PFSK-1 (cell line): ENCODE measurements around the gene APLN.

Source experiments
- FOXP2 ChIP-seq: optimal IDR thresholded peaks from 2 replicates; pipeline ENCODE3; 2011; ENCODE audit warnings: borderline replicate concordance, control low read depth, inconsistent platforms; ENCODE audit not compliant: insufficient read depth; ENCODE audit errors: extremely low read length, extremely low read depth
- POLR2AphosphoS5 ChIP-seq: IDR thresholded peaks from 2 replicates; pipeline ENCODE4 v1.6.1; 2012; ENCODE audit warnings: low read depth, mild to moderate bottlenecking, control low read depth, low read length, moderate library complexity
- SIN3A ChIP-seq: IDR thresholded peaks from 2 replicates; pipeline ENCODE4 v1.6.1; 2012; ENCODE audit warnings: mild to moderate bottlenecking, low read length, moderate library complexity, borderline replicate concordance; ENCODE audit not compliant: insufficient read depth
- TAF1 ChIP-seq: IDR thresholded peaks from 2 replicates; pipeline ENCODE4 v1.6.1; 2012; ENCODE audit warnings: low read length, control low read depth, borderline replicate concordance; ENCODE audit not compliant: insufficient read depth
- TF ChIP-seq, protein P1 (sequence below), 2 experiments: IDR thresholded peaks; 2 replicates each; pipeline versions ENCODE4 v1.6.1 to v1.8.0; 2011 to 2012; ENCODE audit warnings: low read depth in 2 of 2, low read length in 2 of 2, control low read depth in 1 of 2, inconsistent platforms in 1 of 2, mild to moderate bottlenecking in 1 of 2, moderate library complexity in 1 of 2; ENCODE audit not compliant: insufficient read depth in 1 of 2

APLN gene

DNA sequence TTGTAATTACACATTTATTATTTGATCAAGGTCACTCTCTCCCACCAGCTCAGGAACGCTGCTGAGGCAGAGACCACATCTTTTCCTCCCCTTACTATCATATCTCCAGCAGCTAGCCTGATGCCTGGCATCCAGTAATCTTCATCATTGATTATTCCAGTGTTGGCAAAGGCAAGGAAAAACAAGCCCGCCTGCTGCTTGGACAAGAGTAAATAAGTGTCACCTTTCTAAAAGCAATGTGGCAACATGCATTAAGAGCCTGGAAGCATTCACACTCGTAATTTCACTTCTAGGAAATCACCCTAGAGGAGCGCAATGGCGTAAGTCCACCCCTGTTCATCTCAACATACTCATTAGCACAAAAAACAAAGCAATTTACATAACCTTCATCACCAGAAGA lies 54.8 kb downstream of the APLN start:
- TF ChIP-seq POLR2AphosphoS5 (no peak), FOXP2 (no peak), TAF1 (no peak), SIN3A (no peak)
- TF ChIP-seq, protein P1, sequence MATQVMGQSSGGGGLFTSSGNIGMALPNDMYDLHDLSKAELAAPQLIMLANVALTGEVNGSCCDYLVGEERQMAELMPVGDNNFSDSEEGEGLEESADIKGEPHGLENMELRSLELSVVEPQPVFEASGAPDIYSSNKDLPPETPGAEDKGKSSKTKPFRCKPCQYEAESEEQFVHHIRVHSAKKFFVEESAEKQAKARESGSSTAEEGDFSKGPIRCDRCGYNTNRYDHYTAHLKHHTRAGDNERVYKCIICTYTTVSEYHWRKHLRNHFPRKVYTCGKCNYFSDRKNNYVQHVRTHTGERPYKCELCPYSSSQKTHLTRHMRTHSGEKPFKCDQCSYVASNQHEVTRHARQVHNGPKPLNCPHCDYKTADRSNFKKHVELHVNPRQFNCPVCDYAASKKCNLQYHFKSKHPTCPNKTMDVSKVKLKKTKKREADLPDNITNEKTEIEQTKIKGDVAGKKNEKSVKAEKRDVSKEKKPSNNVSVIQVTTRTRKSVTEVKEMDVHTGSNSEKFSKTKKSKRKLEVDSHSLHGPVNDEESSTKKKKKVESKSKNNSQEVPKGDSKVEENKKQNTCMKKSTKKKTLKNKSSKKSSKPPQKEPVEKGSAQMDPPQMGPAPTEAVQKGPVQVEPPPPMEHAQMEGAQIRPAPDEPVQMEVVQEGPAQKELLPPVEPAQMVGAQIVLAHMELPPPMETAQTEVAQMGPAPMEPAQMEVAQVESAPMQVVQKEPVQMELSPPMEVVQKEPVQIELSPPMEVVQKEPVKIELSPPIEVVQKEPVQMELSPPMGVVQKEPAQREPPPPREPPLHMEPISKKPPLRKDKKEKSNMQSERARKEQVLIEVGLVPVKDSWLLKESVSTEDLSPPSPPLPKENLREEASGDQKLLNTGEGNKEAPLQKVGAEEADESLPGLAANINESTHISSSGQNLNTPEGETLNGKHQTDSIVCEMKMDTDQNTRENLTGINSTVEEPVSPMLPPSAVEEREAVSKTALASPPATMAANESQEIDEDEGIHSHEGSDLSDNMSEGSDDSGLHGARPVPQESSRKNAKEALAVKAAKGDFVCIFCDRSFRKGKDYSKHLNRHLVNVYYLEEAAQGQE (IDR thresholded peaks at IDR 0.05; ENCODE audit: insufficient read depth in 1 of 2, low read depth in 2 of 2, low read length in 2 of 2): no peak

DNA sequence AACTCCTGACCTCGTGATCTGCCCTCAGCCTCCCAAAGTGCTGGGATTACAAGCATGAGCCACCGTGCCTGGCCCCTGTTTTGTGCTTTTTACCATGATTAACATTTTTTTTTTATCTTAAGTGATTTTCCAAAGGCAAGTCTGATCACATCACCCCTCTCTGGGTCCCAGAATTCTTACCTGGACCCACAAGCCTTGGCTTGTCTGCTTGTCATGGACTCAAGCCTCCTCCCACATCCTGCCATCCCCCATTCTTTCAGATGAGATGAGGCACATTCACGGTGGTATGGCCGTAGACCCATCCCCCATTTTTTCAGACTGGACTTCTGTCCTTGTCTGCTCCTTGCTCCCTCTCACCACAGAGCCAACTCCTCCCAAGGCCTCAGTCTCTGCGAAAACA lies 55.3 kb downstream of the APLN start:
- TF ChIP-seq, protein P1 (IDR thresholded peaks at IDR 0.05; ENCODE audit: insufficient read depth in 1 of 2, low read depth in 2 of 2, low read length in 2 of 2): no peak
- TF ChIP-seq POLR2AphosphoS5 (no peak), SIN3A (no peak), FOXP2 (no peak), TAF1 (no peak)

DNA sequence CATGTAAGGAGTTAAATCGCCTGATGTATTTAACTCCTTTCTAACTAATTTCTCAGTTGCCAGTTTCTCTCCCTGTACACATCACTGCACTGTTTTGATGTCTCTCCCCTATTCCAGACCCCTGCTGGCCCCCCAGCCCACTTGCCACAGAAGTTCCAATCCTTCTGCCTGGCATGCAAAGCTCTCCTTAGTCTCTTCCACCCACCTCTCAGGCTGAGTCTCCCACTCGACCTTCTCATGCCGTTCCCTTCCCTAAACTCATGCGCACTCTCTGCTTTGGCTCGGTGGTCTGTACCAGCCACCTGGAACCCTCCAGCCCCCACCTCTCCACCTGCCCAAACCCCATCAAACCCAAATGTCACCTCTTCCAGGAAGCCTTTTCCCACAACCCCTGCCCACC lies 56.9 kb downstream of the APLN start:
- TF ChIP-seq, protein P1 (IDR thresholded peaks at IDR 0.05; ENCODE audit: insufficient read depth in 1 of 2, low read depth in 2 of 2, low read length in 2 of 2): no peak
- TF ChIP-seq FOXP2: no peak
- no peak for TF ChIP-seq POLR2AphosphoS5
- TF ChIP-seq TAF1: no peak
- no peak for TF ChIP-seq SIN3A

DNA sequence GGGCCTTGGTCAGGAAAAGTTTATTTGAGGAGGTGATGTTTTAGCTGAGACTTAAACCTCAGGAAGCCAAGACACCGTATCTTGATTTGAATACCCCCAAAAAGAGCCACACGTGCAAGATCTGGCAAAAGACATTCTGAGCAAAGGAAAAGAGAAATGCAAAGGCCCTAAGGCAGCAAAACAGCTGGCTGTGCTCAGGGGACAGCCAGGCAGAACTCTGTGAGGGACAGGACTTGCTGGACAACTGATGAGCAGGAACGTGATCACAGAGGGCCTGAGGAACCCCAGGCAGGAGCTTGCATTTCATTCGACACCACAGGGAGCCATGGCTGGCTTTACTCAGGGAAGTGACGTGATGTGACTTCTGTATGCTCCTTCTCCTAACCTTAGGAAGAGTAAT lies 58.7 kb downstream of the APLN start:
- TF ChIP-seq, protein P1 (IDR thresholded peaks at IDR 0.05; ENCODE audit: insufficient read depth in 1 of 2, low read depth in 2 of 2, low read length in 2 of 2): no peak
- TF ChIP-seq SIN3A (no peak), FOXP2 (no peak), TAF1 (no peak), POLR2AphosphoS5 (no peak)
